Measurements from ENCODE around the gene SUPT20HL1.
"Not testable (repeated sequence)": the region's sequence is repeated elsewhere in the genome, so short reads cannot be mapped to it uniquely, and the experiment has no call there.

SUPT20HL1 gene

GRCh38 chrX:24363432-24364181 lies 3.2 kb downstream of the SUPT20HL1 start:
- not testable (repeated sequence) for DNase-seq

- DNase-seq, result no peak
Measured at GRCh38 chrX:24364326-24364725, 3.9 kb downstream of the SUPT20HL1 start.

GRCh38 chrX:24364851-24365538 lies 4.6 kb downstream of the SUPT20HL1 start:
- no peak for DNase-seq

GRCh38 chrX:24366762-24367400 lies 6.4 kb downstream of the SUPT20HL1 start:
- DNase-seq, result not testable (repeated sequence)

GRCh38 chrX:24369816-24370215 lies 9.4 kb downstream of the SUPT20HL1 start:
- DNase-seq, result no peak

- peak; percentile 61 for DNase-seq
Measured at GRCh38 chrX:24371391-24371972, 11.0 kb downstream of the SUPT20HL1 start.

- DNase-seq, result no peak
Measured at GRCh38 chrX:24372021-24372763, 11.8 kb downstream of the SUPT20HL1 start.

GRCh38 chrX:24375600-24376131 lies 15.2 kb downstream of the SUPT20HL1 start:
- DNase-seq, result no peak

- no peak for DNase-seq
Measured at GRCh38 chrX:24376403-24376802, 16.0 kb downstream of the SUPT20HL1 start.

- no peak for DNase-seq
Measured at GRCh38 chrX:24377195-24377594, 16.8 kb downstream of the SUPT20HL1 start.

GRCh38 chrX:24377911-24378468 lies 17.6 kb downstream of the SUPT20HL1 start:
- no peak for DNase-seq

- DNase-seq, result no peak
Measured at GRCh38 chrX:24378706-24379105, 18.3 kb downstream of the SUPT20HL1 start.

- DNase-seq, result no peak
Measured at GRCh38 chrX:24380262-24381187, 20.1 kb downstream of the SUPT20HL1 start.

GRCh38 chrX:24382315-24382714 lies 21.9 kb downstream of the SUPT20HL1 start:
- DNase-seq, result not testable (repeated sequence)

GRCh38 chrX:24387724-24388123 lies 27.3 kb downstream of the SUPT20HL1 start:
- DNase-seq, result no peak

GRCh38 chrX:24391389-24391788 lies 30.9 kb downstream of the SUPT20HL1 start:
- no peak for DNase-seq

- no peak for DNase-seq
Measured at GRCh38 chrX:24391843-24392242, 31.4 kb downstream of the SUPT20HL1 start.

- no peak for DNase-seq
Measured at GRCh38 chrX:24392709-24393108, 32.3 kb downstream of the SUPT20HL1 start.

- DNase-seq, result peak; percentile 61
Measured at GRCh38 chrX:24395775-24396174, 35.3 kb downstream of the SUPT20HL1 start.

GRCh38 chrX:24396236-24396930 lies 35.9 kb downstream of the SUPT20HL1 start:
- peak; percentile 56 for DNase-seq
